Mammary epithelial cell (primary cell): ENCODE data around the gene ACP3.

ENCODE experiments used
- CTCF ChIP-seq, 2 donors: IDR thresholded peaks in 1 of 2; conservative IDR thresholded peaks in 1 of 2; 2 replicates each; pipeline ENCODE4 v1.5.1; 2011 to 2012; ENCODE audit warnings: inconsistent platforms in 2 of 2, low read length in 2 of 2, mild to moderate bottlenecking in 2 of 2, control low read depth in 1 of 2, low read depth in 1 of 2; ENCODE audit not compliant: insufficient read depth in 1 of 2; ENCODE audit errors: extremely low read depth in 1 of 2
- EZH2 ChIP-seq: IDR thresholded peaks from 2 replicates; pipeline ENCODE4 v1.6.1; 2012; ENCODE audit warnings: low read length, inconsistent platforms, borderline replicate concordance

GRCh38 chr3:132341746-132342145 lies 24.5 kb downstream of the ACP3 start:
- TF ChIP-seq CTCF (conservative IDR thresholded peaks at IDR 0.05 in 1 of 2, IDR thresholded peaks at IDR 0.05 in 1 of 2; ENCODE audit: extremely low read depth in 1 of 2, insufficient read depth in 1 of 2, low read depth in 1 of 2, low read length in 2 of 2) (no peak), EZH2 (no peak)
